NOMO-1 treated with dmso at 0.1 percent for 144 hours (cell line): ENCODE measurements around the gene MIGA2.

Experiments
- DNase-seq: peaks from one replicate; lab custom pipeline; 2025; ENCODE audit not compliant: unreplicated experiment; lab: John Stamatoyannopoulos, UW

MIGA2 gene

GRCh38 chr9:129118799-129119198 is 82.4 kb downstream of the MIGA2 start:
- no peak for DNase-seq

DNA sequence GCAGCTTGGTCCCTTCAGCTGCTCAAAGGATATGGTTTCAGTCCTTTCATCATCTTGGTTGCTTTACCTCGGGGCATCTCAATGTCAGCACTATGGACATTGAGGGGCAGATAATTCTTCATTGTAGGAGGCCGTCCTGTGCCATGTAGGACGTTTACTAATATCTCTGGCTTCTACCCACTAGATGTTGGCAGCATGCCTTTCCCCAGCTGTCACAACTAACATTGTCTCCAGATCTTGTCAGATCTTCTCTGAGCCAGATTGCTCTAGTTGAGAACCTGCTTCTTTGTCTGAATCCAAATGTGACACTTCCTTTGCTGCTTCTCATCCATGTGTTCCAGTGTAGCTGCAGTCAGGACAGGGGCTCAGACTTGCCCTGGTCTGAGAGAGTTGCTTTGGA is 85.1 kb downstream of the MIGA2 start:
- DNase-seq = no peak
